WTC11 (cell line): ENCODE data around the gene ARMH1. TPM values are rescaled to one million over a fixed set of nuclear protein-coding genes. Genes with fewer than 3 reads are reported as not detected.
A peak's percentile ranks its signal among the peaks of the same experiment; 100 is the strongest.

Source experiments
- ATAC-seq: fragments of 200-7000 bp; cut with Tn5 transposase; 2 replicates; pipeline ENCODE4 v1.10.0; 2021; ENCODE audit warnings: mild to moderate bottlenecking, moderate library complexity
- CTCF ChIA-PET: fragments of 300-600 bp; sonication (Branson Sonifier 250); formaldehyde crosslinking; loops from one replicate; lab custom pipeline; 2021; ENCODE audit warnings: antibody characterized with exemption; lab: Charles Lee
- POLR2A ChIA-PET: fragments of 350-600 bp; sonication (Branson Sonifier 250); formaldehyde crosslinking; loops from one replicate; lab custom pipeline; 2021; ENCODE audit warnings: antibody characterized with exemption; lab: Charles Lee
- DNase-seq: peaks from one replicate; pipeline ENCODE4 v3.0.0; 2021; ENCODE audit warnings: low spot score
- H3K27ac Mint-ChIP-seq: 2 replicates; pipeline ENCODE4 v1.8.0; 2021; ENCODE audit warnings: mixed read lengths
- H3K27me3 Mint-ChIP-seq: 2 replicates; pipeline ENCODE4 v1.8.0; 2021; ENCODE audit warnings: low read depth, mild to moderate bottlenecking, moderate library complexity, mixed read lengths
- H3K36me3 Mint-ChIP-seq: 2 replicates; pipeline ENCODE4 v1.8.0; 2021; ENCODE audit warnings: mixed read lengths
- H3K4me1 Mint-ChIP-seq: 2 replicates; pipeline ENCODE4 v1.8.0; 2022; ENCODE audit warnings: mixed read lengths
- H3K4me3 Mint-ChIP-seq: 2 replicates; pipeline ENCODE4 v1.8.0; 2021; ENCODE audit warnings: mild to moderate bottlenecking, moderate library complexity, mixed read lengths
- H3K9me3 Mint-ChIP-seq: 2 replicates; pipeline ENCODE4 v1.8.0; 2021; ENCODE audit warnings: mixed read lengths
- AR ChIP-seq: fragments of 250-450 bp; sonication (Bioruptor Pico); IDR thresholded peaks from 2 replicates; pipeline ENCODE4 v1.9.0; 2021; ENCODE audit warnings: mild to moderate bottlenecking
- ARID4B ChIP-seq: sonication (generic); formaldehyde crosslinking; IDR thresholded peaks from 2 replicates; pipeline ENCODE4 v1.8.0; 2023; ENCODE audit warnings: missing genetic modification reagents, mild to moderate bottlenecking, borderline replicate concordance
- E2F5 ChIP-seq: sonication (generic); formaldehyde crosslinking; IDR thresholded peaks from 2 replicates; pipeline ENCODE4 v1.8.1; 2022; ENCODE audit warnings: mild to moderate bottlenecking, moderate library complexity, missing genetic modification reagents
- ELF4 ChIP-seq: sonication (generic); formaldehyde crosslinking; IDR thresholded peaks from 2 replicates; pipeline ENCODE4 v1.8.1; 2022; ENCODE audit warnings: low read depth, mild to moderate bottlenecking, moderate library complexity, missing genetic modification reagents
- HMGXB4 ChIP-seq: sonication (generic); formaldehyde crosslinking; IDR thresholded peaks from 2 replicates; pipeline ENCODE4 v1.8.1; 2023; ENCODE audit warnings: mild to moderate bottlenecking, moderate library complexity, missing genetic modification reagents
- PRDM15 ChIP-seq: sonication (generic); formaldehyde crosslinking; IDR thresholded peaks from 2 replicates; pipeline ENCODE4 v1.8.0; 2022; ENCODE audit warnings: missing genetic modification reagents
- TP53 ChIP-seq: sonication (generic); formaldehyde crosslinking; IDR thresholded peaks from 2 replicates; pipeline ENCODE4 v1.8.1; 2023; ENCODE audit warnings: mild to moderate bottlenecking, missing genetic modification reagents
- ZNF512 ChIP-seq: sonication (generic); formaldehyde crosslinking; IDR thresholded peaks from 2 replicates; pipeline ENCODE4 v1.8.1; 2022; ENCODE audit warnings: missing genetic modification reagents, borderline replicate concordance
- total RNA-seq: library from RNA; stranded (reverse); gene quantifications from 3 replicates; pipeline ENCODE4 v1.2.3, GENCODE V29; 2021

ARMH1 gene
- total RNA-seq, 1 experiment from 2014 or later: 0.74 TPM

- Mint-ChIP-seq H3K27ac (0 out of 2 replicates have a peak overlapping the region, but pooled peaks have one; percentile 19), H3K27me3 (no peaks in the 10 kb centered on the region), H3K36me3 (no peaks in the 10 kb centered on the region), H3K4me1 (peaks cover 12% of the 10 kb centered on the region), H3K4me3 (no peak overlapping the region), H3K9me3 (no peaks in the 10 kb centered on the region)
- TF ChIP-seq AR (CRISPR knock-in tag) (no peak), PRDM15 (CRISPR knock-in tag) (no peak), E2F5 (no peak), ELF4 (CRISPR knock-in tag) (no peak), TP53 (CRISPR knock-in tag) (no peak), HMGXB4 (no peak), ZNF512 (CRISPR knock-in tag) (no peak), ARID4B (CRISPR knock-in tag) (no peak)
- ATAC-seq (peak; percentile 23; the same call in 1 of the 2 replicates), DNase-seq (no peak)
- POLR2A ChIA-PET: no interaction called here
- CTCF ChIA-PET: interaction anchor here (1.2 to 2.8 kb wide), 4 partner anchors 9 to 53 kb away, joined by 3 to 16 read pairs (median 6); no protein-coding TSS in a partner anchor
Observed at GRCh38 chr1:44661781-44662682, 12.5 kb upstream of the ARMH1 start.
